Germinal center (tissue), 1 donor: ENCODE measurements around the gene MAGI1.

Experiments used
- DNase-seq: peaks from one replicate; pipeline ENCODE4 v3.0.0; 2012; ENCODE audit warnings: mixed read lengths, low spot score

MAGI1 gene

DNA sequence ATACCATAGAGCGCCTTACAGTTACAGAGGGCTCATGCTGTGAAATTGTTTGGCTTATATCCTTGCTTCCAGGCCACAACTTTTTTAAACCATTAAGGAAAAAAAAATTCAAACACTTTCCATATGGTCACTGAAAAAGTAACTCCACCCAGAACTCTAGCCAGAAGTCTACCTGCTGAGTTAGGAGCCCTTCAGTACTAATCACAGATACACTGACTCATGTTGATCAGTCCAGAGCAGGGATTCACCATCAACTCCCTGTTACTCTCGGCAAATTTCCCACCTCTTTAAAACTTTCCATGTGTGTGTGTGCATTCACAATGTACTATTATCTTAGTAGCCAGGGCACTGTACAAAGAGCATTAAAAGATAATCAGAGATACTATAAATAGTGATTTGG, 372.8 kb downstream of the MAGI1 start:
- no peak for DNase-seq

DNA sequence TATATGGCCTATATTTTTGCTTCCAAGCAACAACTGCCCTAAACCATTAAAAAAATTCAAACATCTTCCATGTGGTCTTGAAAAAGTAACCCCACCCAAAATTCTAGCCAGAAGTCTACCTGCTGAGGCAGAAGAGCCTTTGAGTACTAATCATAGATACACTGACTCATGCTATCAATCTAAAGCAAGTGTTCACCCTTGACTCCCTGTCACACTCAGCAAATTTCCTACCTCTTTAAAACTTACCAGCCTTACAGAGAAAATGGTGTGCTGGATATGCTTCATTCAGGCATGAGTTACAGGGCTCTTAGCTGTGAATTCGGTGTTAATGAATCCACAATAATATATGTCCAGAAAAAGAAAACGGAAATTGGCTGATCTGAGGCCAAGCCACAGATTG, 373.8 kb downstream of the MAGI1 start:
- no peak for DNase-seq

GRCh38 chr3:65664446-65664845, 374.3 kb downstream of the MAGI1 start:
- DNase-seq: no peak

- DNase-seq: no peak
Observed at GRCh38 chr3:65662095-65662494, 376.6 kb downstream of the MAGI1 start.

- DNase-seq: no peak
Observed at GRCh38 chr3:65660000-65660598, 378.6 kb downstream of the MAGI1 start.

DNA sequence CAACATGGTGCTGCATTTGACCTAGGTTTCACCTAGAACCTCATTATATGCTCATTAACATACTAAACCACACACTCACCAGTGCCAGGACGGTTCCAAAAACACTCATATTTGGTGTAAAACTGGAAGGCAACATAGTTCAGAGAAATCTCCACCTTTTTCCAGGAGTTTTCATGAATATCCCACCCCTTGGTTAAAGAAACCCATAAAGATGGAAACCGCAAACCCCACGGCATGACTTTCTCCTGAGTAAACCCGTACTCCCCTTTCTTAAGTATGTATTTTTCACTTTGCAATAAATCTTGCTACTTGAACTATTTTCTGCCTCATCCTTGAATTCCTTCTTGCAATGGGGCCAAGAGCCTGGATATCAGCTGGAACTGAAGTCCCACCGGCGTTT, 379.3 kb downstream of the MAGI1 start:
- DNase-seq: no peak

DNA sequence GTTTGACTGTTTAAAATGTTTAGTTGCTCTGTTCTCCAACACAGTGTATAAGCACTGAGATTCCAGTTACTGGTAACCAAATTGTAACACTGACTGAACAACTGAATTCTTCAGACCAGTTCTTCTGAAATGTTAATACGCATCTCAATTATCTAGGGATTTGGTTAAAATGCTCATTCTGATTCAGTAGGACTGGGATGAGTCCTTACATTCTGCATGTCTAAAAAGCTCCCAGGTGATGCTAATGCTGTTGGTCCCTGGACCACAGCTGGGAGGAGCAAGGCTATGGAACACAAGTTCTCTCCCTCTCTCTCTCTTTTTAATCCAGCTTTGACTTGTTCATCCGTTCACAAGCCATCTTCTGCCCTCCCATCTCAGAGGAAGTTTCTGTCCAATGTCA, 380.3 kb downstream of the MAGI1 start:
- no peak for DNase-seq

DNA sequence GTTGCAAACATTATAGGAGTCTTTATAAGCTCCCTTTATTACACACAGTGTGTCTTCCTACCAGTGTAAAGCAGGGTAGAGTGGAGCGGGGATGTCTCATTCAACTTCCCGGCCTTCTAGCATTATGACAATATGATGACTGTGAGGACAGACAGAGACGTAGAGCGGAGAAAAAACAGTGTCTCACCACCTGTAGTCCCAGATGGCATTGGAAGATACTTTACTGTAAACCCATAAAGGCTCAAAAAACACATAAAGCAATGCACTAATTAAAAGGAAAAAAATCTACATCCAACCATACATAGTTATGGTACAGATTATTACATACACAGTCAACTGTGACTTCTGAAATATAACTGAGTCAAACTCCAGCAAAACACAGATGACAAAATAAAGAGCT, 383.7 kb downstream of the MAGI1 start:
- no peak for DNase-seq

DNA sequence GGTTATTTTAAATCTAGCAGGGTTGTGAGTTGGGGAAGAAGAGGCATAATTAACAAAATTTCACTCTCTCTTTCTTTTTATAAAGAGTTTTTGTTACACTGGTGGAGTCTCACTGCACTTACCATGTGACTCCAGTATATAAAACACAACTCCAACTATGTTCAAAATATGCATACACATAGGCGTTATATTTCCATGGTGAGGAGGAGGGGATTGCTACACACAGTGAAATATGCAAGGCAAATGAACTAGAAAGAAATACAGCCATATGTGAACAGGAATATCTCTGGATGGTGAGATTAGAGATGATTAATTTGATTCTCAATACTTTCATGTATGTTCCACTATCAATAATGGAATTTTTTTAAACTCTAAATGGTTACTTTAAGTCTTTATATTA, 385.0 kb downstream of the MAGI1 start:
- no peak for DNase-seq

GRCh38 chr3:65650247-65650646, 388.5 kb downstream of the MAGI1 start:
- DNase-seq: no peak

DNA sequence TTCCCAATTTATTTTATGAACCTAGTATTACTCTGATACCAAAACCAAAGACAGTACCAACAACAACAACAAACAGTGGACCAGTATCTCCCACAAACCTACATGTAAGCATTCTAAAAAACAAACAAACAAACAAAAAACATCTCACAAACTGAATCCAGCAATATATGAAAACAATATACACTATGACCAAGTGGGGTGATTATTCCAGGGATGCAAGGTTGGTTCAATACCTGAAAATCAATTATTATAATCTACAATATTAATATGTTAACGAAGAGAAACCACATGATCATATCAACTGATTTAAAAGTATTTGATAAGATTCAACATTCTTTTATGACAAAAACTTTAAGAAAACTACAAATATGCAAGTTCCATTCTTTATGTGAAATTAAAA, 391.3 kb downstream of the MAGI1 start:
- no peak for DNase-seq

DNA sequence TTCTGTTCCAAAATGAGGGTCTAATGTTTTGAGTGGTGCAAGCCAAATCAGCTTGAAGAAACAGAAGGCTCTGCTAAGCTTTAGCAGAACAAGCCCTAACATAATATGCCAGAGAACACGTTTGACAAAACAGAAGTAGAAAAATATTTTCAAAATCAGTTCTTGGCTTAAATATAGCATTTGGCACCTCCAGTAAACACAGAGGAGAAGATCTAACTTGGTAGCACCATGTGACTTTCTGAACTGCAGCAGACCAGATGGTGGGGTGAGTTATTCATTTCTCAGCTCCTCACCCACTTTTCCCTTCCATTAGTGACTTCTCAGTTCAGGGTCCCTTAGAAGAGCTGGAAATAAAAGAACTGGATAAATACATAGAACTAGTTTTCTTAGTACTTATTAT, 395.8 kb downstream of the MAGI1 start:
- DNase-seq: no peak

GRCh38 chr3:65641777-65642176, 396.9 kb downstream of the MAGI1 start:
- DNase-seq: no peak

GRCh38 chr3:65641045-65641444, 397.7 kb downstream of the MAGI1 start:
- DNase-seq: no peak

DNA sequence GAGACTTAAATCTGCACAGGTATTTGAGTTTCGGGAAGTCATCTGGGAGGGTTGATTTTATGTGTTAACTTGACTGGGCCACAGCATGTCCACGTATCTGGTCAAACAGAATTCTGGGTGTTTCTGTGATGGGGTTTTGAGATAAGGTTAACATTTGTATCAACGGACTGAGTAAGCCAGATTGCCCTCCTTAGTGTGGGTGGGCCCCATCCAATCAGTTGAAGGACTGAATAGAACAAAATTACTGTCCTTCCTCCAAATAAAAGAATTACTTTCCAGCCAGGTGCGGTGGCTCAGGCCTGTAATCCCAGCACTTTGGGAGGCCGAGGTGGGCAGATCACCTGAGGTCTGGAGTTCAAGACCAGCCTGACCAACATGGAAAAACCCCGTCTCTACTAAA, 399.3 kb downstream of the MAGI1 start:
- DNase-seq: no peak

DNA sequence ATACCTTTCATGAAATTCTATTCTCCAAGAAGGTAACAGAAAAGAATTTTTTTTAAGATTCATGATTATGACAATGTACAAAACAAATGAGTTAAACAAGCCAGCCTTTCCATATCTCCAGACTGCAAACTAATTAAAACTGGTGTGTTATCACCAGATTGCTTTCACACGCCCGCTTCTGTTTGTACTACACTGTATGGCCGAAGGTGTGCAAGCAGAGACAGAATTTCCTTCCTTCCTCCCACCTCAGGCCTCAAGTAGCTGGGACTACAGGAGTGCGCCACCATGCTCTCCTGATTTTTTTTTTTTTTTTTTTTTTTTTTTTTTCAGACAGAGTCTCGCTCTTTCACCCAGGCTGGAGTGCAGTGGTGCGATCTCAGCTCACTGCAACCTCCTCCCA, 400.4 kb downstream of the MAGI1 start:
- DNase-seq: no peak

GRCh38 chr3:65636326-65636725, 402.4 kb downstream of the MAGI1 start:
- no peak for DNase-seq

GRCh38 chr3:65635657-65636056, 403.1 kb downstream of the MAGI1 start:
- DNase-seq: no peak

GRCh38 chr3:65633018-65633638, 405.6 kb downstream of the MAGI1 start:
- no peak for DNase-seq

DNA sequence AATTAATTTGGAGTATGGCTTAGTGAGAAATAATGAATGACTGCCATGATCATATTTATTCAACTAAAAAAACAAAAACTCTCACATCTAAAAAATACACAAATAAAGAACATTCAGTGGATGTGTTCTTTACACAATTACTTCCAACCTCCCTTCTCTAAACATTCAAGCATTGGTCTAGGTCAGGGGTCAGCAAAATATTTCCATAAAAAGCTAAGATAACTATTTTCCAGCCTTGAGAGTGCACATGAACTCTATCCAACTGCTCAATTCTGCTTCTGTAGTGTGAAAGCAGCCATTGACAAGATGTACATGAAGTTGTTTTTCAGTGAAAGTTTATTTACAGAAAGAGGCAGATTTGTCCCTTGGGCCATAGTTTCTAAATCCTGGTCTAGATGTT, 406.3 kb downstream of the MAGI1 start:
- DNase-seq: no peak

DNA sequence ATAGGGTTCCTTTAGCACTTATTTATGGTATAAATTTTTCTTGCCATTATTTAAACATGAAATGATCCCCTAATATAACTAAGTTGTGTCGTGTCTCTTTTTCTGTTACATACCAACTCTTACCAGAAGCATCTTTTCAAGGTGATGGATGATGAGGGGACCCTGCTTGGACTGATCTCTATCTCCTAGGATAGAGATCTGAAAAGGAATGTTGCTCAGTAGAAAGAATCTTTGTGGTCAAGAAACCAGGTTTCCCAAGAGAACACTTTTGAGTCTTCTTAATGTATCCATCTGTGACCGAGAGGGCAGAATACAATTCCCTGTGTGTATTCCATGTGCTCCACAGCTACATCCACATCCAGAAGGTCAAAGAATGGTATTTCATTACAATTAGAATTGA, 409.7 kb downstream of the MAGI1 start:
- DNase-seq: no peak

DNA sequence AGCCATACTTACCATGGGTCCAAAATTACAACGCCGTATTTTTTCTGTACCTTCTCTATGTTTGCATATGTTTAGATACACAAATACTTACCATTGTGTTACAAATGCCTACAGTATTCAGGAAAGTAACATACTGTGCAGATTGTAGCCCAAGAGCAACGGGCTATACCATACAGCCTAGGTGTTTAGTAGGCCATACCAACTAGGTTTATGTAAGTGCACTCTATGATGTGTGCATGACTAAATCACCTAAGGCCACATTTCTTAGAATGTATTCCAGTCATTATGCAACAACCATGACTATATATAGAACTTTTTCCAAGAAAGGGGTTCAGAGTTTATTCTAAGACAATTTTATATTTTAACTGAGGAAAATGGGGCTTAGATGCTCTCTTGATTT, 411.7 kb downstream of the MAGI1 start:
- no peak for DNase-seq

DNA sequence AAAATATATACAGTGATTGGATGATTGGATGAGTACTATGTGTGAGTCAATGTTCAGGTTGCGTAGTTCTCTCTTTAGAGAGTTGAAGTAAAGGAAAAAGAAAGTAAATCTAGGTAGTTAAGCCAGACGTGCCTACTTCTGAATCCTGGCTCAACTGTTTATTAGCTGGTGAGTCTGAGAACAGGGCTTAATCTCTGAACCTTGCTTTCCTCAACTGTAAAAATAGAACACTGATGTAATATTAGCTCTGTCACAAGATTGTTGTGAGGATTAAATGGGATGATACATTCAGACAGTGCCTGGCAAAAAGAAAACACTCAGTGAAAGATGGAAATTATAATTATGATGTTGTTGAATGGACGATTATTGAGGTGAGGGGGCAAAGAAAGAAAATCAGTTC, 413.4 kb downstream of the MAGI1 start:
- DNase-seq: no peak

GRCh38 chr3:65623362-65623761, 415.4 kb downstream of the MAGI1 start:
- no peak for DNase-seq
